GM13977 (cell line): ENCODE data around the gene C4A.
A peak's percentile ranks its signal among the peaks of the same experiment; 100 is the strongest.

Source experiments
- DNase-seq: peaks from one replicate; pipeline ENCODE4 v3.0.0; 2012; ENCODE audit warnings: low spot score
- CTCF ChIP-seq: IDR thresholded peaks from 2 replicates; pipeline ENCODE4 v1.5.1; 2012; ENCODE audit warnings: mild to moderate bottlenecking, control low read depth; ENCODE audit not compliant: insufficient read depth; ENCODE audit errors: extremely low read depth, missing control alignments
- in situ Hi-C: fragments of 300-500 bp; cut with MboI; formaldehyde crosslinking; loops from one replicate; pipeline ENCODE4 v1.12.0; 2022; ENCODE audit warnings: low sequenced_read_pairs, low pct_unique_long_range_greater_than_20kb, mixed read lengths, inconsistent platforms; ENCODE audit not compliant: unreplicated experiment

The C4A gene

GRCh38 chr6:31949926-31950548 is 31.8 kb upstream of the C4A start:
- no peak for DNase-seq
- in situ Hi-C loops: no loop called here
- TF ChIP-seq CTCF: no peak

DNA sequence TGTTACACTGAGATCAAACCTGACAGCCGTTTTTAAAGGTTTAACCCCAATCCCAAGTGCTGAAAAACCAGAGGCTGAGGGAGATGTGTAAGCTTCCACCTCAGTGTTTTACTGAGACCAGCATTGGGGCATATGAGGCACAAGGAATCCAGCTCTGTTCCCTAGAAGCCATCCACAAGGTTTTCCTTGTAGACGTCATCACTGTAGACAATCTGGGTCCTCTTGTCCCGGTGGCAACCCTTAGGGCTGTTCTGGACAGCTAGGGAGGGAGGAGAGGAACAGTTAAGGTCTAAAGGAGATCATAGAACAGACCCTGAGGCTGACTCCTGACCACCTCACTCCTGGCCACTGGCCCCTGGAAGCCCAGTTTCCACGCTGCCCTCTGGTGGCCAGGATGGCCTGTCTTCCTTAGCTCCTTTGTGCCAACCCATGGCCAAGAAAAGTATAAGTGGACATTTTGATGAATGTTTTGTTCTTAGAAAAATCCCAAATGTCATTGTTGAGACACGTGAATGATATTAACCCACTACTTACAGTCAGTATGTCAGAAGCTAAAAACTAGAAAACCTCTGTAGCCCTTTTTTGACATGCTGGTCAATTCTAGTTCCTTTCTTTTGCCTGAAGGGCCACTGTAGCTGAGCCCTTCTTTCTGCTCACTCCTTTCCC is 29.6 kb upstream of the C4A start:
- no peak for DNase-seq
- in situ Hi-C loops: no loop called here
- TF ChIP-seq CTCF: peak; percentile 69

- in situ Hi-C loops: no loop called here
- no peak for TF ChIP-seq CTCF
- DNase-seq: no peak
Measured at GRCh38 chr6:31952890-31953289, 29.0 kb upstream of the C4A start.

- in situ Hi-C loops: no loop called here
- no peak for DNase-seq
- no peak for TF ChIP-seq CTCF
Measured at GRCh38 chr6:31954511-31954910, 27.3 kb upstream of the C4A start.

- in situ Hi-C loops: no loop called here
- DNase-seq: no peak
- TF ChIP-seq CTCF: no peak
Measured at GRCh38 chr6:31956796-31957195, 25.1 kb upstream of the C4A start.

DNA sequence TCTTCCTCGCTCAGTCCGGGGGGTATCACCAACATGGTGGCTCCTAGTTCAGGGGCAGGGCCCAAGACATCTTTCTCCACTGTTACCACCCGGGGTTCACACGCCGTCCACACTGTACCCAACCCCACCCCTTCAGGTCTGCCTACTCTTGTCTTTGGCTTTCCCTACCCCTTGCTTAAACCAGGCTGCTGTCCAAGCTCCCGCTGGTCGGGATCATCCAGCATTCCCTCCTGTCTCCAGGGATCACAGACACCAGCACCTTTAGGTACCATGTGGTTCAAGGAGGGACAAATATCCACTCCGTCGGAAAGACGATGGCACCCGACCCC is 23.5 kb upstream of the C4A start:
- in situ Hi-C loops: no loop called here
- no peak for TF ChIP-seq CTCF
- DNase-seq: peak; percentile 36
